Measurements from ENCODE around the gene NOL6. TPM values are rescaled to one million over a fixed set of nuclear protein-coding genes. Genes with fewer than 3 reads are reported as not detected.

NOL6 gene
- total and polyA plus RNA-seq, 10 of the 15 experiments (the other 5 are each of a cell fraction or from before 2014, with no cell fraction given): 8.3 to 53.2 (median 33.1) TPM

- Histone ChIP-seq H3K4me3 (no peak overlapping the region), H3K79me2 (ENCODE audit: control insufficient read depth, insufficient read depth, low read length) (no peaks in the 10 kb centered on the region), H3K4me2 (ENCODE audit: control insufficient read depth, insufficient read depth) (no peak overlapping the region), H4K20me1 (ENCODE audit: control insufficient read depth, insufficient read depth) (no peaks in the 10 kb centered on the region), H3K4me1 (ENCODE audit: control insufficient read depth, insufficient read depth, low read length) (no peaks in the 10 kb centered on the region; the same call in 1 of the 2 replicates), H3K36me3 (ENCODE audit: control insufficient read depth in 2 of 2, insufficient read depth in 2 of 2, low read length in 1 of 2) (no peaks in the 10 kb centered on the region), H3K27me3 (replicated peaks in 1 of 2; ENCODE audit: control insufficient read depth in 2 of 2, insufficient read depth in 2 of 2, low read length in 1 of 2) (peaks cover 5 to 6% of the 10 kb centered on the region in 2 experiments), H2AFZ (ENCODE audit: control insufficient read depth, low read depth, low read length) (no peak overlapping the region), H3K9ac (ENCODE audit: control insufficient read depth, insufficient read depth, low read length) (no peak overlapping the region), H3K9me3 (replicated peaks; ENCODE audit: control insufficient read depth, insufficient read depth, low read length) (no peaks in the 10 kb centered on the region), H3K27ac (ENCODE audit: control insufficient read depth, insufficient read depth) (no peak overlapping the region)
- 51% methylated on average over 8 of the region's 8 CpGs for WGBS (ENCODE audit: insufficient coverage, insufficient replicate concordance, low lambda C conversion rate, missing lambda C conversion rate)
- ChIA-PET POLR2A (no interaction called here), RAD21 (ENCODE audit: unreplicated experiment) (no interaction called here), SMC1A (ENCODE audit: uncharacterized antibody, unreplicated experiment) (no interaction called here), CTCF (no interaction called here)
- in situ Hi-C loops (cut with MboI) (no loop called here), intact Hi-C loops (cut with micrococcal nuclease; ENCODE audit: unreplicated experiment) (no loop called here)
- FAIRE-seq (no peak), DNase-seq (ENCODE audit: low read depth, low spot score) (no peak), ATAC-seq (no peak)
- TF ChIP-seq MEF2B (IDR thresholded peaks at IDR 0.05; ENCODE audit: partially characterized antibody, poor library complexity, severe bottlenecking): no peak
- TF ChIP-seq YBX1 (IDR thresholded peaks at IDR 0.05): no peak
- no peak for TF ChIP-seq CREM (IDR thresholded peaks at IDR 0.05; ENCODE audit: low read depth)
- TF ChIP-seq BMI1 (IDR thresholded peaks at IDR 0.05; ENCODE audit: borderline replicate concordance): no peak
- TF ChIP-seq, protein P1, sequence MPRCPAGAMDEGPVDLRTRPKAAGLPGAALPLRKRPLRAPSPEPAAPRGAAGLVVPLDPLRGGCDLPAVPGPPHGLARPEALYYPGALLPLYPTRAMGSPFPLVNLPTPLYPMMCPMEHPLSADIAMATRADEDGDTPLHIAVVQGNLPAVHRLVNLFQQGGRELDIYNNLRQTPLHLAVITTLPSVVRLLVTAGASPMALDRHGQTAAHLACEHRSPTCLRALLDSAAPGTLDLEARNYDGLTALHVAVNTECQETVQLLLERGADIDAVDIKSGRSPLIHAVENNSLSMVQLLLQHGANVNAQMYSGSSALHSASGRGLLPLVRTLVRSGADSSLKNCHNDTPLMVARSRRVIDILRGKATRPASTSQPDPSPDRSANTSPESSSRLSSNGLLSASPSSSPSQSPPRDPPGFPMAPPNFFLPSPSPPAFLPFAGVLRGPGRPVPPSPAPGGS (IDR thresholded peaks at IDR 0.05; ENCODE audit: borderline replicate concordance, insufficient read depth, low read depth, low read length, poor library complexity, severe bottlenecking): no peak
- BruUV-seq (replicated peaks): no TSS peak
Measured at GRCh38 chr9:33436445-33436844, 37.3 kb downstream of the NOL6 start.

DNA sequence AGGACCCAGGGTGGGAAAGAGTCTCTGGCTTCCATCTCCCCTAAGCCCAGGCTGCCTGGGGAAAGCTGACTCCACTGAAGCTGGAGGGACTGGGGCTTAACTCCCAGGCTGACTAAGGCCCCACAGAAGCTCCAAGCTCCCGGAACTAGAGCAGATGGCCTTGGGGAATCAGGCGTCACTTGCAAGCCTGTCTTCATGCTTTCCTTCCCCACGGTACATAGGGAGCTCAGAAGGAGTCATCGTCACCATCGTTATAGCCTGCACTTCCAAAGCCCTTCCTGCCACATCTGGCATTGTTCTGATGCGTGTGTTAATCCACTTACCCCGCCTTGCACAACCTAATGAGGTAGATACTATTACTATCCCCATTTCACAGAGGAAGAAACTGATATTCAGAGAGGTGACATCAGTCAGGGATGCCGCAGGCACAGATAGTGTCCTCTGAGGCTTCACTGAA lies 37.9 kb downstream of the NOL6 start:
- ChIA-PET CTCF (interaction anchor here (1.6 kb wide), 2 partner anchors 12 to 22 kb away, joined by 4 to 6 read pairs; partner anchors contain the start of gene AQP3), POLR2A (no interaction called here), SMC1A (ENCODE audit: uncharacterized antibody, unreplicated experiment) (no interaction called here), RAD21 (ENCODE audit: unreplicated experiment) (no interaction called here)
- Histone ChIP-seq H3K4me2 (ENCODE audit: control insufficient read depth, insufficient read depth) (no peak overlapping the region), H3K9ac (ENCODE audit: control insufficient read depth, insufficient read depth, low read length) (no peak overlapping the region), H2AFZ (ENCODE audit: control insufficient read depth, low read depth, low read length) (no peak overlapping the region), H3K36me3 (ENCODE audit: control insufficient read depth in 2 of 2, insufficient read depth in 2 of 2, low read length in 1 of 2) (no peaks in the 10 kb centered on the region), H3K79me2 (ENCODE audit: control insufficient read depth, insufficient read depth, low read length) (no peaks in the 10 kb centered on the region), H4K20me1 (ENCODE audit: control insufficient read depth, insufficient read depth) (no peaks in the 10 kb centered on the region), H3K27ac (ENCODE audit: control insufficient read depth, insufficient read depth) (no peak overlapping the region), H3K4me1 (ENCODE audit: control insufficient read depth, insufficient read depth, low read length) (no peaks in the 10 kb centered on the region; the same call in 1 of the 2 replicates), H3K9me3 (replicated peaks; ENCODE audit: control insufficient read depth, insufficient read depth, low read length) (no peaks in the 10 kb centered on the region), H3K4me3 (no peak overlapping the region), H3K27me3 (replicated peaks in 1 of 2; ENCODE audit: control insufficient read depth in 2 of 2, insufficient read depth in 2 of 2, low read length in 1 of 2) (peaks cover 5 to 6% of the 10 kb centered on the region in 2 experiments)
- intact Hi-C loops (cut with micrococcal nuclease; ENCODE audit: unreplicated experiment) (no loop called here), in situ Hi-C loops (cut with MboI) (no loop called here)
- WGBS (ENCODE audit: insufficient coverage, insufficient replicate concordance, low lambda C conversion rate, missing lambda C conversion rate): 47% methylated on average over 8 of the region's 8 CpGs
- FAIRE-seq (no peak), ATAC-seq (no peak), DNase-seq (ENCODE audit: low read depth, low spot score) (no peak)
- BruUV-seq (replicated peaks): no TSS peak
- no peak for TF ChIP-seq TCF7 (IDR thresholded peaks at IDR 0.05; ENCODE audit: borderline replicate concordance)
- TF ChIP-seq, protein P2, sequence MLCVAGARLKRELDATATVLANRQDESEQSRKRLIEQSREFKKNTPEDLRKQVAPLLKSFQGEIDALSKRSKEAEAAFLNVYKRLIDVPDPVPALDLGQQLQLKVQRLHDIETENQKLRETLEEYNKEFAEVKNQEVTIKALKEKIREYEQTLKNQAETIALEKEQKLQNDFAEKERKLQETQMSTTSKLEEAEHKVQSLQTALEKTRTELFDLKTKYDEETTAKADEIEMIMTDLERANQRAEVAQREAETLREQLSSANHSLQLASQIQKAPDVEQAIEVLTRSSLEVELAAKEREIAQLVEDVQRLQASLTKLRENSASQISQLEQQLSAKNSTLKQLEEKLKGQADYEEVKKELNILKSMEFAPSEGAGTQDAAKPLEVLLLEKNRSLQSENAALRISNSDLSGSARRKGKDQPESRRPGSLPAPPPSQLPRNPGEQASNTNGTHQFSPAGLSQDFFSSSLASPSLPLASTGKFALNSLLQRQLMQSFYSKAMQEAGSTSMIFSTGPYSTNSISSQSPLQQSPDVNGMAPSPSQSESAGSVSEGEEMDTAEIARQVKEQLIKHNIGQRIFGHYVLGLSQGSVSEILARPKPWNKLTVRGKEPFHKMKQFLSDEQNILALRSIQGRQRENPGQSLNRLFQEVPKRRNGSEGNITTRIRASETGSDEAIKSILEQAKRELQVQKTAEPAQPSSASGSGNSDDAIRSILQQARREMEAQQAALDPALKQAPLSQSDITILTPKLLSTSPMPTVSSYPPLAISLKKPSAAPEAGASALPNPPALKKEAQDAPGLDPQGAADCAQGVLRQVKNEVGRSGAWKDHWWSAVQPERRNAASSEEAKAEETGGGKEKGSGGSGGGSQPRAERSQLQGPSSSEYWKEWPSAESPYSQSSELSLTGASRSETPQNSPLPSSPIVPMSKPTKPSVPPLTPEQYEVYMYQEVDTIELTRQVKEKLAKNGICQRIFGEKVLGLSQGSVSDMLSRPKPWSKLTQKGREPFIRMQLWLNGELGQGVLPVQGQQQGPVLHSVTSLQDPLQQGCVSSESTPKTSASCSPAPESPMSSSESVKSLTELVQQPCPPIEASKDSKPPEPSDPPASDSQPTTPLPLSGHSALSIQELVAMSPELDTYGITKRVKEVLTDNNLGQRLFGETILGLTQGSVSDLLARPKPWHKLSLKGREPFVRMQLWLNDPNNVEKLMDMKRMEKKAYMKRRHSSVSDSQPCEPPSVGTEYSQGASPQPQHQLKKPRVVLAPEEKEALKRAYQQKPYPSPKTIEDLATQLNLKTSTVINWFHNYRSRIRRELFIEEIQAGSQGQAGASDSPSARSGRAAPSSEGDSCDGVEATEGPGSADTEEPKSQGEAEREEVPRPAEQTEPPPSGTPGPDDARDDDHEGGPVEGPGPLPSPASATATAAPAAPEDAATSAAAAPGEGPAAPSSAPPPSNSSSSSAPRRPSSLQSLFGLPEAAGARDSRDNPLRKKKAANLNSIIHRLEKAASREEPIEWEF (IDR thresholded peaks at IDR 0.05; ENCODE audit: insufficient replicate concordance, low read depth, low read length): no peak
- no peak for TF ChIP-seq DPF2 (IDR thresholded peaks at IDR 0.05)
- TF ChIP-seq FOS (IDR thresholded peaks at IDR 0.05; ENCODE audit: borderline replicate concordance, extremely low read depth, insufficient read length): no peak
- no peak for TF ChIP-seq NR2F1 (conservative IDR thresholded peaks at IDR 0.05)
- no peak for TF ChIP-seq POLR2AphosphoS5 (IDR thresholded peaks at IDR 0.05; ENCODE audit: low read length)
- no peak for TF ChIP-seq PAX8 (IDR thresholded peaks at IDR 0.05)

Data from GM12878 (cell line).